ENCODE data around the gene BEST4.
"Not testable (repeated sequence)": the region's sequence is repeated elsewhere in the genome, so short reads cannot be mapped to it uniquely, and the experiment has no call there.

Gene BEST4

DNA sequence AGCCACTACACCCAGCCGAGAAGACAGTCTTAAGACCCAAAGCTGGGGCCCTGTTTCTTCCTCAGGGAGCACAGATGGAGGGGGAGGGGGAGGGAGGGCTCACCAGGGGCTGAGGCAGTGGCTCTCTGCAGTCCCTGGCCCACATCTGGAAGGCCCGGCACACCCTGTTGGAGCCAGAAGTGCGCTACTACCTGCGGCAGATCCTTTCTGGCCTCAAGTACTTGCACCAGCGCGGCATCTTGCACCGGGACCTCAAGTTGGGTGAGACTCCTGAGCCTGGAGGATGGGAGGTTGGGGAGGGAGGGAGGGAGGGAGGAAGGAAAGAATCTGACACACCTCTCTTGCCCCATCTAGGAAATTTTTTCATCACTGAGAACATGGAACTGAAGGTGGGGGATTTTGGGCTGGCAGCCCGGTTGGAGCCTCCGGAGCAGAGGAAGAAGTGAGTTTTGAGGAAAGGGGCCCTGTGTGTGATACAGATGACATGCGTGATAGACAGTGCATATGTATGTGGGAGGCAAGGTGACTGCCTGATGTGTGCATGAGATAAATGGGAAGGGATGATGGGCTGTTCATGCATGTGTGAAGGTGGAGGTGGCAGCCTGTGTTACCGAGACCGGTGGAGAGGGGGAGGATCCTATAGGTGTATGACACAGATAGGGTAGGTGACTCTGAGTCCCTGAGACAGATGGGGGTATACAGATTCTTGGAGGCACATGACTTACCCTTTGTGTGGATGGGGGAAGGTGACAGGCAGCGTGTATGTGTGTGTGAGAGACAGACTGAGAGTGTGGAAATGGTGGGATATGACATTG, 13.7 kb upstream of the BEST4 start:
- DNase-seq, result peak; percentile 44

DNA sequence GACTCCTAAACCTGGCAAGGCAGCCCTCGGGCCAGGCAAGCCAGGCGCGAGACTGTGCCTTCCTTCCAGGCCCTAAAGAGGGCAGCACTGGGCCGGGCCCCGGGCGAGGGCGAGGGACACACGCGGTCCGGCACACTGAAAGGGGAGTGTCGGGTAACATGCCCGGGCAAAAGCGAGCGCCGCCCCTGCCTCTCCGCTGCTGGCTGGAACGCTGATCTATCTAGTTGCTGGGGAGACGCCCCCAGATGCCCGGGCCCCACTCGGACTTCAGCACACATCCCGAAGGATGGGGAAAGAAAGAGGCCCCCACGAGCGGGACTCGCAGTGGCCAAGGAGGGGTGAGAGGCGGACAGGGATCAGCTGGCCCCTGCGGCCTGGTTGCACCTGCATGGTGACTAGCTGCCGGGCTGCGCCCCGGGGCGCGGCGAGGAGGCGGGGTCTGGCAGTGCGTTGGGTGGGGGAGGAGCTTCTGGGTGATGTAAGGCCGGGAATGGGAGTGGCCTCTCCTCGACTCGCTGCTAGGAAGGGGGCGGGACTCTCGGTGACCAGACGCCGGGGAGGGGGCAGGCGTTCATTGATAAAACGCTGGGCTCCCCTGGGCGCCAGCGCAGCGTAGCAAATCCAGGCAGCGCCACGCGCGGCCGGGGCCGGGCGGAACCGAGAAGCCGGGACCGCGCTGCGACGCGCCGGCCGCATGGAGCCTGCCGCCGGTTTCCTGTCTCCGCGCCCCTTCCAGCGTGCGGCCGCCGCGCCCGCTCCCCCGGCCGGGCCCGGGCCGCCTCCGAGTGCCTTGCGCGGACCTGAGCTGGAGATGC, 12.0 kb upstream of the BEST4 start, which contains the start of gene PLK3:
Gene PLK3, plus strand, starts transcription at position 608 of the 815 bp plus-strand sequence. Its CDS starts 87 bp downstream, at position 695.
- peak; percentile 98 for DNase-seq

DNA sequence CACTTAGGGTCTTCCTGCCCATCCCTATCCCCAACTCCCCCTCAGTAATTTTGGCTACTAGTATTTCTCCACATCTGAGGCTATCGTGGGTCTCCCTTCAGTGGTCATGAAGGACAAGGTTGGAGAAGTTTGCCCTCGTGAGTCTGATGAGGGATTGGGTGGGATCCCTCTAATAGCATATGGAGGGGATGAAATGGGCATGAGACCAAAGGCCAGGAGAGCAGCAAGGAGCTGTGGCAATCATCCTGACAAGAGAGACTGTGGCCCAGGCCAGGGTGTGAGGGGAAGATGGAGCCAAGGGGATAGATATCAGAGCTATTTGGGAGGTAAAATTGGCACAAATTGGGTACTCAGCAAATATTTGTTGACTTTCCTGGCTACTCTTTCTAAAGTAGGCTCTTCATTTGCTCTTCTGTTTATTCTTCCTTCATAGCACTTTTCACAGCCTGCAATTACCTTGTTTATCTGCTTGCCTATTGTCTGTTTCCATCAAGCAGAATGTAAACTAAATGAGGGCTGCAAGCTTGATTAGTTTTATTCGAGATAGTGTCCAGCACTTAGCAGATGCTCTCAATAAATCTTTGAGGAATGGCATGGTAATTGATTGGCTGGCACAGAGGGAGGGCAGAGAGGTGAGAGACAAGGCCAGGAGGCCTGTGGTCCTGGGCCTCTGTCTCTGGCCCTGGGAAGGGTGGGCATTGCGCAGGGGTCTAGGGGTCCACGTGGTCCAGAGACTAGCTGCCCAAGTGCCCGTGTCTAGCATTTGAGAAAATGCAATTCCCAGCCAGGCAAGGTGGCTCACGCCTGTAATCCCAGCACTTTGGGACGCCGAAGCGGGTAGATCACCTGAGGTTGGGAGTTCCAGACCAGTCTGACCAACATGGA, 10.8 kb upstream of the BEST4 start:
- no peak for DNase-seq

DNA sequence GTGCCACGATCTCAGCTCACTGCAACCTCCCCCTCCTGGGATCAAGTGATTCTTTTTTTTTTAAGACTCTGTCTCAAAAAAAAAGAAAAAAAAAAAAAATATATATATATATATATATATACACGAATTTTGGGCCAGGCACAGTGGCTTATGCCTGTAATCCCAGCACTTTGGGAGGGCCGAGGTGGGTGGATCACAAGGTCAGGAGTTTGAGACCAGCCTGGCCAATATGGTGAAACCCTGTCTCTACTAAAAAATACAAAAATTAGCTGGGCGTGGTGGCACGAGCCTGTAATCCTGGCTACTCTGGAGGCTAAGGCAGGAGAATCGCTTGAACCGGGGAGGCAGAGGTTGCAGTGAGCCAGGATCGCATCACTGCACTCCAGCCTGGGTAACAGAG, 9.9 kb upstream of the BEST4 start:
- DNase-seq, result not testable (repeated sequence)

DNA sequence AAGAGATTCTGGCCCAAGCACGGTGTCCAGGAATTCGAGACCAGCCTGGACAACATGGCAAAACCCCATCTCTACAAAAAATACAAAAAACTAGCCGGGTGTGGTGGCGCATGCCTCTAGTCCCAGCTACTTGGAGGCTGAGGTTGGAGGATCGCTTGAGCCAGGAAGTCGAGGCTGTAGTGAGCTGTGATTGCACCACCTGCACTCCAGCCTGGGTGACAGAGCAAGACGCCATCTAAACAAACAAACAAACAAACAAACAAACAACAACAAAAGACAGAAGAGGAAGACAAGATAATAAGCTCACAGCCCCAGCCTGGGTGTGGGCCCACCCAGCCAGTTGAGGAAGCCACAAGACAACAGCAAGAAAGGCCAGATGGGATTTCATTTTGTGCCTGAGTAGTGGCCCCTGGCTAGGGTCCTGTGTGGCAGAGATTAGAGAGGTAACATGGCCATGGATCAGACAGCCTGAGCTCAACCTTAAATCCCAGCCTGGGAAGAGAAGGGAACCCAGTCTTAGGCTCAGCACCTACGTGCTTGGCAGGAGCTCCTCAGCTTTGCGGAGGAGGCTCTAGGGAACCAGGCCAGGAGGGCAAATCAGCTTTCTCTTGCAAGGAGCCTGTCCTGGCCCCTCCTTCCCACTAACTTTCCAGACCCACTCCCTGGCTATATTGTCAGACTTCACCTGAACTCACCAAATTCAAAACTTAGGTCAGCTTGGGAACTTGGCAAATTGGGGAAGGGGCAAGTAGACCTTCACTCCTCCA, 4.9 kb upstream of the BEST4 start:
- DNase-seq, result no peak

DNA sequence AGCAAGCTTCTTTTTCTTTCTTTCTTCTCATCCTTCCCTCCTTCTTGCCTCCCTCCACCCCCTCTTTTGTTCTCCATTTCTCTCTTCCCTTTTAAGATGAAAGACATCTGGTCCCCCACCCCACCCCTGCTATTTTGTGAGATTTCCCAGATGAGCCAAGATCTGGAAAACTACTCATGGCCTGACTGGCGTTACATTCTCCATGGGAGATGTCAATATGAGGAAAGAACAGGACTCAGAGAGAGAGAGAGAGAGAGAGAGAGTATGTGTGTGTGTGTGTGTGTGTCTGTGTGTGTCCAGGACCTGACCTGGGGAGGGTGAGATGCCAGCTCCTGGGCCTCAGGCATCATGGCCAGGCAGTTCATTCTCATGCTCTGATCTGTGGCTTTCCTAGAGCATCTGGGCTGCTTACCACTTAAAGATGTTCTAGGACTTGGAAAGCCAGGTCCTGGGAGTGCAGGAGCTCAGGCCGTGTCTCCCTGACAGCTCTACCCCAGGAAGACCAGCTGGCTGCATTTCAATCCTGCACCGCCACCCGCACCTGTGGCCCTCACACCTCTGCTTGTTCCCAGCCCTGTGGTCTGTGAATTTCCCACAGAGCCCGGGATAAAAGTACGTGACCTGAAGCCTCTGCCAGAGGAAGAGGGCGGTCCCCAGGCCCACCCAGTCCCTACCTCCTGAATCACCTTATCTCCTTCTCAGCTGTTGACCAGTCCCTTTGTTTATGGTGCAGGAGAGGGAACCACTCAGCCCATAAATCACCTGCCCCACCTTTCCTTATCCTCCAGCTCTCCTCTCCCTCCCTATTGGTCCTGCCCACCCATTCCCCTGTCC, 3.2 kb upstream of the BEST4 start:
- DNase-seq, result no peak

DNA sequence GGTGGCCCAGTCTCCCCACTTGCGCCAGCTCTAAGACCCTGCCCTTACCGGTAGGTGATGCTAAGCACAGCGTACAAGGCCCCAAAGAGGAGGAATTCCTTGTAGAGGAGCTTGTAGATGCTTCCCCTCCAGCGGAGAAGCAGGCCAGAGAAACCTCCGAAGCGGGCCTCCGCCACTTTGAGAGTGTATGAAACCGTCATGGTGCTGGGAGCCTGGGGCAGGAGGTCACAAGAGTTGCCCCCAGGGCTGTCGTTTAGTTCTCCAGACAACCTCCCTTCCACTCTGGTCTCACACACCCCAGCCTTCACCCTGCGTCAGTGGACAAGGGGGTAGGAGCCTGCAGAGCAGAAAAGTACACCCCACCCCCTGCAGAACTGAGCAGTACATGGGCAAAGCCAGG, 464 bp downstream of the BEST4 start:
- DNase-seq, result no peak

DNA sequence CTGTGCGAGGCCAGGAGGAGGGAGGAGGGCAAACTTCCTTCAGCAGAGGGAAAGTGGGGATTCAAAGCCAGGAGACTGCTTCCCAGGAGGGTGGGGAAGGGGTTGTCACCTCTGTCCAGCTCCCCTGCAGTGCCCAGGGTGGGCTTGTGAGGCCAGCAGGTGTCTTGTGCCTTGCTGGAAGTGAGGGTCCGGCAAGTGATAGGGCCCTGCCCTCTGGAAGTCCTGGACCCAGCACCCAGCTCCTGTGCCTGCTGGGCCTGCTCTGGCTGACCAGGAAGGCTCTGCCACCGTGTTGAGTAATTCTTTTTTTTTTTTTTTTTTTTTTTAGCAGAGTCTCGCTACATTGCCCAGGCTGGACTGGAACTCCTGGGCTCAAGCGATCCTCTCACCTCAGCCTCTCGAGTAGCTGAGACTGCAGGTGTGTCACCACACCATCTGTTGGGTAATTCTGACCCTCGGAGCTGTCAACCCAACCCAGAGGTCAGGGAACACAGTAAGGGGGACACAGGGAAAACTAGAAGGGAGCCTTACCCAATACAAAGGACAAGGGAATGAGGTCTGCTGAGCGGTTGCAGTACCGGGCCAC, 1.0 kb downstream of the BEST4 start:
- no peak for DNase-seq

DNA sequence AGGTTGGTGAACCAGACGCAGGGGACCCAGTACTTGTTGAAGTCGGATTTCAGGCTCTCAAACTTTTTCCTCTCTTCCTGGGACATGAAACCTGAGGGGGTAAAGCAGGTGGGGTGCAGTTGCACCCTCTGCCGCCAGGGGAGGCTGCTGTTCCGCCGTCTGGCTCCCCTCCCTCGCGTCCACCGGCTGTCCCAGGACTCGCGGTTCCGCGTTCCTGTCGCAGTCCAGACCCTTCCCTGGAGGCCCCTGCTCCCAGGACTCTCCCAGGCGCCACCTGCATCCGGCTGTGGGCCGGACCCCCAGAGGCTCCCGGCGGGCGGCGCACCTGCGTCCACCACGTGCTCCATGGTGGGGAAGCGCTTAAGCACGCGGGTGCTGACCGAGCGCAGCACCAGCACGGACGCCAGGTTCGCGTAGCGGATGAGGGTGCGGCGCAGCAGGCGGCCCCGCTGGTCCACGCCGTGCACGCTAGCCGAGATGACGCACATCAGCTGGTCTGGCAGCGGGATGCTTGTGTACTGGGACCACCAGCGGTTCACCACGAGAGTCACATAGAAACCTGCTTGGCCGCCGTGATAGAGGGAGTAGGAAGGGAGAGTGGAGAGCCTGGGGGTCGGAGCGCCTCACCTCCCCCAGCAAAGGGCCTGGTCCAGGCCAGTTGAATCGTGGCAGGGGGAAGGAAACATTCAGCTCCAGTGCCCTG, 1.7 kb downstream of the BEST4 start:
- peak; percentile 73 for DNase-seq

DNA sequence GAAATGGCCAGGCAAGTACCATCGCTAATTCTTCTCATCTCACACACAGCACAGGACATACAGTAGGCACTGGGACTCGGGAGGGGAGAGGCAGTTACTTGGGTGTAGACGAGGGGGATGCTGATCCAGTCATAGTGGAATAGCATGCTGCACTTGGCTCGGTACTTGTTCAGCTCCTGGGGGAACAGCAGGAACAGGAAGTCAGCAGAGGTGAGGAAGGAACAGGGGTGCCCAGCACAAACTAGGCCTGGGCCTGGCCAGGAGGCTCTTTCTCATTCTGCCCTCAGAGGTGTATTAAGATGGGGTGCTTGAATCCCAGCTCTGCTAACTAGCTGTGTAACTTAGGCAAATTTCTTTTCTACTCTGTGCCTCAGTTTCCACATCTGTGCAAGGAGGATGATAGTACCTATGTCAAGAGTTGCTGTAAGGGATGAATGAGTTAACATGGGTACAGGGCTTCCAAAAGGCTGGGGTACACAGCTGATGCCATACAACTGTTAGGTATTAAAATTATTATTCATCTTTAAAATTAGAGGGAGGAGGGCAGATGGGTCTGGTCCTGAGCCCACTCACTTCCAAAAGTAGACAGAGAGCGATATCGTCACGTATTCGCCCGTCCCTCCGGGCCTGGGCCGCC, 2.4 kb downstream of the BEST4 start:
- no peak for DNase-seq

DNA sequence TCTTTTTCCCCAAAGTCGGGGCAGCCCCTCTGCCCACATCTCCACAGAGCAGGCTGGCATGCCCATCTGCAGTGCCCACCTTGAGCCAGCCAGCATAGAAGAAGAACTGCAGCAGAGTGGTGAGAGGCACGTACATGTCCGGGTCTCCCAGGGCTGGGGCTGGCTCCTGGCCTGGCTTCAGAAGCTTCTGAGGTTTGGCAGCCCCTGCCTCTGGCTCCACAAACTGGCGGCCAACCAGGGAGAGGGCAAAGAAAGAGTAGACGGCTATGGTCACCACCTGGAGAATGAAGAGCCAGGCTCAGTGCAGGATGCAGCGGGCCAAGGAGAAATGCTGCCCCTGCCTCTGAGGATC, 3.0 kb downstream of the BEST4 start:
- no peak for DNase-seq

DNA sequence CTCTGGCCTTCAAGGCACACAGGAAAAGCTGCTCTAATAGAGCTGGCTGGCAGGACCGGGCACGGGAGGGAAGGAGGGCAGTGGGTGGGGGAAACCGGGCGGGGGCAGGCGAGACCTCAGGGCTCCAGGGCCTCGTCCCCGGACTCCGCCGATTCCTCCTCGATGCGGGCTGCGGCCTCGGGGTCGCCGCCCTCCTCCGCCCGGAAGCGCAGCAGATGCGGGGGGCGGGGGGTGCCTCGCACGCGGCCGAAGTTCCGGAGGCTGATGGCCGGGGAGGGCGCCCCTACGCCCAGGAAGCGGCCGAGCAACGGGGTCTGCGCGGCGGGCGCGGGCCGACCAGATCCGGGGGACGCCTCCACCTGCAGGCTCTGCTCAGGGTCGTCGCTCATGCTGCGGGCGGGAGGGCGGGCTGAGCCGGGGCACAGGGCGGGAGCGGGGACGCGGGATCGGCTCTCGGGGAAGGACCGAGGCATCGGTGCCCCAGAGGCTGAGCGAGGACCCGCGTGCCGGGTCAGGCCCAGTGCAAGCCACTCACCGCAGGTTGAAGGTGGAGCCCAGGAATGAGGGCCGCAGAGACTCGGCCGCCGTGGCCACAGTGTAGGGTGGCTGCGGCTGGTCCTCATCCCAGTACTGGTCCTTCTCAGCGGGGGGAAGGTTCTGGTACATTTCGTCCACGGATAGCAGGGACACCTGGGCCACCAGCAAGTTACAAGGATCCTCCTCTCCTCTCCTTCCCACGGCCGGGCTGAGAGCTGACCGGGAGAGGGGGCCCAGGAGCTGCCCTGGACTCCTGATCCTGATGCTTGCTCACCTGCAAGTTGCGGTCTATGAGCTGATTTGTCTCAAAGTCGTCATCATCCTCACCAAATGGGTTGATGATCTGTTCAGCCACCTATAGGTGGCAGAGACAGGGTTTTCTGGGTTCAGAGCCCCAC, 3.6 kb downstream of the BEST4 start:
- DNase-seq, result no peak

DNA sequence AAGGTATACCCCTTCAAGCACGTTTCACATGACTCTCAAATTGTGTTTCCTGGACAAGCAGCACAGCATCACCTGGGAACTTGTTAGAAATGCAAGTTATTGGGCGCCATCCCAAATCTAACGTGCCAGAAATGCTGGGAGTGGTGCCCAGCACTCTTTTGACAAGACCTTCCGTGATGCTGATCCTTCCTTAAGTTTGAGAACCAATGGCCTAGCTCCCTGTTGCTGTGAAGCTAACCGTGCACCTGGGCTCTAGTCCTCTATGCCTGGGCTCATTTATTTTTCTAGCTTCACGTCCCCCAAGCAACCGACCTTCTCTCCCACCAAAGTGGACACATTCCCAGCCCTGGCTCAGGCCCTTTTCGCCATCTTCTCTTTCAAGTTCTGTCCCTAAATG, 4.3 kb downstream of the BEST4 start:
- DNase-seq, result no peak

DNA sequence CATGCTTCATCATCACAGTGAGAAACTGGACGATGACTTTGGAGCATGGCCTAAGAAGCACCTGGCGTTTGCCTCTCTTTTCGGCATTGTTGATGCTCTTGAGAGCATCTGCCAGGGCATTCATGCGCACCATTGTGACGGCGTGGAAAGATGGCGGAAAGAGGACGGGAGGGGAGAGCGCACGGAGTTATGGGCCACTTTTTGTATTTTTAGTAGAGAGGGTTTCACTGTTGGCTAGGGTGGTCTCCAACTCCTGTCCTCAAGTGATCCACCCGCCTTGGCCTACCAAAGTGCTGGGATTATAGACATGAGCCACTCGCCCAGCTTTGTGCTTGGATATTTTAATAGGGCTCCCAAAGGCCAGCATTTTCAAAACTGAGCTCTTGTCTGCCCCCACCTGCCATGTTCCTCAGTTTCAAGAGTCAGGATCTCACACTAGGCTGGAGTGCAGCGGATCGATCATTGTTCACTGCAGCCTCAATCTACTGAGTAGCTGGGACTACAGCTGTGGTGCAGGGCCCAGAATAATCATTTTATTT, 7.3 kb downstream of the BEST4 start:
- DNase-seq, result no peak

DNA sequence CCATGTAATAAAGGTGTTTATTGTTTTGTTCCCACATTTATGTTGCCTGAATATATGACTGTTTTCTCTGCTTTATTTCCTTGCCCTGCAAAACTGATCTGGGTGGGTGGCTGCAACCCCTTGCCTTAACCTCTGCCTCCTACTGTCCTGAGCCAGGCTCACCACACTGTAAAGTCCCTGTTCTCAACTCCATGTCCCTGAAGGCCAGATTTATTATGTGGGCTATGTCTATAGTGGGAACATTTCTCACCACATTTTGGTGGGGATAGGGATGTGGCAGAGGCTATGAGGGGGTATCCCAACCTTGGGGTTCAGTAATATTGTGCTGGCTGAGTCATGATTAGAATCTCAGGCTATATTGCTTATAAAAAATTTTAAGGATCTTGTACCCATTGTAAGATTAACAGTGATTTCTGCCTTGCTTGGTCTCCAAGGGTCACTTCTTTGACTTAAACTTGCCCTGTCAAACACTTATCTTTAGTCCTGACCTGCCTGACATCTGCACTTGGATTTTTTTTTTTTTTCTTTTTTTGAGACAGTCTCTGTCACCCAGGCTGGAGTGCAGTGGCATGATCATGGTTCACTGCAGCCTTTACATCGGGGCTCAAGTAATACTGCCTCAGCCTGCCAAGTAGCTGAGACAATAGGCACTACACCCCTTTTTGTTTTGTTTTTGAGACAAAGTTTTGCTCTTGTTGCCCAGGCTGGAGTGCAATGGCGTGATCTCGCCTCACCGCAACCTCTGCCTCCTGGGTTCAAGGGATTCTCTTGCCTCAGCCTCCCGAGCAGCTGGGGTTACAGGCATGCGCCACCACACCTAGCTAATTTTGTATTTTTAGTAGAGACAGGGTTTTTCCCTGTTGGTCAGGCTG, 9.0 kb downstream of the BEST4 start:
- DNase-seq, result no peak

DNA sequence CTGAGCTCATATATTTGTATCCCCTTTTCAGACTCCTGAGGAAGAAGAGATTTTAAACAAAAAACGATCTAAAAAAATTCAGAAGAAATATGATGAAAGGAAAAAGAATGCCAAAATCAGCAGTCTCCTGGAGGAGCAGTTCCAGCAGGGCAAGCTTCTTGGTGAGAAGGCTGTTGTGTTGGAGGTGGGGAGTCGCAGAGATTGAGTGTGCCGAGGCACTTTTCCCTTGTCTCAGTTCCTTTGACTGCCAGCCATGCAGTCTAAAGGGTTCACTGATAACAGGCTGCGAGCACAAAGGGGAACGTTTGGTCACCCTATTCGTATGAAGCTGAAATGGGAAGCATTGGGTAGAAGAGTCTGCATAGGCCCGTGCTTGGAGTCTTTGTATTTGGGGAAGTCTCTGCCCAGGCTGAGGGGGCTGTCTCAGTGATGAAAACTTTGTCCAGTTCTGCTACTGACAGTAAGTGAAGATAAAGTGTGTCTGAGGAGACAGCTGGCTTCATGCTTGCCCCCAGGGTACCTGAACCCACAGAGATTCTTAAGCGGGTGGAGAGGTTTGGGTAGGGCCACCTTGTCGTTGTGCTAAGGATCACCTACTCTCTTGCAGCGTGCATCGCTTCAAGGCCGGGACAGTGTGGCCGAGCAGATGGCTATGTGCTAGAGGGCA, 9.9 kb downstream of the BEST4 start:
- no peak for DNase-seq

DNA sequence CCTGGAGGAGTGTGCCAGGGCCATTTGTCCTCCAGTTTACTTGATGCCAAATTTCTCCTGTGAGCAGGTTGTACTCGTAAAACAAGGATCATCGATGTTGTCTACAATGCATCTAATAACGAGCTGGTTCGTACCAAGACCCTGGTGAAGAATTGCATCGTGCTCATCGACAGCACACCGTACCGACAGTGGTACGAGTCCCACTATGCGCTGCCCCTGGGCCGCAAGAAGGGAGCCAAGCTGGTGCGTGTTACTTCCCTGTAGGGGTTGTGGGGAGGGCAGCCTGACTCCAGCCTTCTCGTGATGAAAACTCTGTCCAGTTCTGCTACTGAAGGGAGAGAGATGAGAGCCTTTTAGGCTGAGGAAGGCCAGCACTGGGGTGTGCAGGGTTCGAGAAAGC, 10.4 kb downstream of the BEST4 start:
- DNase-seq, result no peak

All from CD4-positive, alpha-beta T cell treated with Interleukin-15 for 1 hour (primary cell).